Measurements from ENCODE around the gene CRHBP. TPM values are rescaled to one million over a fixed set of nuclear protein-coding genes. Genes with fewer than 3 reads are reported as not detected.
"Not testable (repeated sequence)": the region's sequence is repeated elsewhere in the genome, so short reads cannot be mapped to it uniquely, and the experiment has no call there.

Gene CRHBP
- polyA plus RNA-seq, 2 of the 4 experiments (the other 2 are of a cell fraction) = not detected

- no peak overlapping the region for H3K4me3 ChIP-seq
- ATAC-seq = no peak
- H3K9me3 ChIP-seq = no peaks in the 10 kb centered on the region
- no peak for FAIRE-seq
- ChIA-PET POLR2A (interaction anchor here (0.6 kb wide), 1 partner anchor 15 kb away, joined by 3 read pairs; no protein-coding TSS in a partner anchor), CTCF (interaction anchor here (1.4 kb wide), 1 partner anchor 19 kb away, joined by 3 read pairs; no protein-coding TSS in a partner anchor)
- H3K4me2 ChIP-seq = no peak overlapping the region
- H3K27ac ChIP-seq = no peak overlapping the region
- TF ChIP-seq FOXS1 (CRISPR knock-in tag; IDR thresholded peaks at IDR 0.05) = no peak
- no peak for TF ChIP-seq RFX5 (IDR thresholded peaks at IDR 0.05)
- TF ChIP-seq JUN (IDR thresholded peaks at IDR 0.05) = no peak
- TF ChIP-seq MAFK (IDR thresholded peaks at IDR 0.05; ENCODE audit: partially characterized antibody) = no peak
- DNase-seq (ENCODE audit: low read depth in 1 of 2, low spot score in 1 of 2) = no peak
- no peaks in the 10 kb centered on the region for H3K4me1 ChIP-seq
- 45% methylated on average over 2 of the region's 2 CpGs for WGBS (ENCODE audit: missing lambda C conversion rate)
Measured at GRCh38 chr5:76982450-76982849, 29.6 kb downstream of the CRHBP start.

- ChIA-PET POLR2A (no interaction called here), CTCF (no interaction called here)
- FAIRE-seq (no peak), DNase-seq (ENCODE audit: low read depth in 1 of 2, low spot score in 1 of 2) (peak in 1 of 2 experiments; percentile 10), ATAC-seq (no peak; a peak in 1 of 6 replicates)
- H3K4me3 ChIP-seq = no peak overlapping the region
- no peaks in the 10 kb centered on the region for H3K4me1 ChIP-seq
- TF ChIP-seq EP300 (IDR thresholded peaks at IDR 0.05) (no peak), SMC3 (IDR thresholded peaks at IDR 0.05) (no peak), HOXA7 (CRISPR knock-in tag; IDR thresholded peaks at IDR 0.05) (no peak), GATA3 (IDR thresholded peaks at IDR 0.05; ENCODE audit: borderline replicate concordance) (no peak), MYC (IDR thresholded peaks at IDR 0.05; ENCODE audit: borderline replicate concordance, low read length) (no peak)
- 76% methylated on average over 3 of the region's 3 CpGs for WGBS (ENCODE audit: missing lambda C conversion rate)
- H3K4me2 ChIP-seq = no peak overlapping the region
- no peaks in the 10 kb centered on the region for H3K9me3 ChIP-seq
- H3K27ac ChIP-seq = no peak overlapping the region
Measured at GRCh38 chr5:76983468-76983867, 30.6 kb downstream of the CRHBP start.

GRCh38 chr5:76986825-76987526 lies 34.1 kb downstream of the CRHBP start:
- DNase-seq (ENCODE audit: low read depth in 1 of 2, low spot score in 1 of 2) = no peak
- FAIRE-seq = no peak
- CTCF ChIA-PET = interaction anchor here (0.8 to 2.2 kb wide), 2 partner anchors 10 to 14 kb away, joined by 3 to 9 read pairs; no protein-coding TSS in a partner anchor
- no peak for ATAC-seq
- no peaks in the 10 kb centered on the region for H3K4me1 ChIP-seq
- H3K27ac ChIP-seq = no peak overlapping the region
- POLR2A ChIA-PET = no interaction called here
- H3K4me3 ChIP-seq = no peak overlapping the region
- H3K9me3 ChIP-seq = no peaks in the 10 kb centered on the region
- no peak for TF ChIP-seq RARB (CRISPR knock-in tag; IDR thresholded peaks at IDR 0.05)
- no peak for TF ChIP-seq BCL3 (IDR thresholded peaks at IDR 0.05)
- no peak for TF ChIP-seq HOXB13 (CRISPR knock-in tag; IDR thresholded peaks at IDR 0.05; ENCODE audit: low read depth)
- no peak for TF ChIP-seq POLR2A (IDR thresholded peaks at IDR 0.05; ENCODE audit: low read length)
- no peak for TF ChIP-seq BHLHE40 (IDR thresholded peaks at IDR 0.05; ENCODE audit: low read depth, low read length)
- TF ChIP-seq PHF8 (IDR thresholded peaks at IDR 0.05; ENCODE audit: borderline replicate concordance, low read depth) = no peak
- WGBS (ENCODE audit: missing lambda C conversion rate) = 88% methylated on average over 6 of the region's 6 CpGs
- no peak overlapping the region for H3K4me2 ChIP-seq

GRCh38 chr5:76990899-76991459 lies 38.1 kb downstream of the CRHBP start:
- Histone ChIP-seq H3K9me3 (no peaks in the 10 kb centered on the region), H3K4me3 (no peak overlapping the region), H3K4me2 (no peak overlapping the region), H3K4me1 (peaks cover 4% of the 10 kb centered on the region; the same call in 2 of the 3 replicates), H3K27ac (no peak overlapping the region)
- ATAC-seq = no peak; a peak in 1 of 6 replicates
- no peak for FAIRE-seq
- no peak for DNase-seq (ENCODE audit: low read depth in 1 of 2, low spot score in 1 of 2)
- CTCF ChIA-PET = no interaction called here
- TF ChIP-seq MAFK (IDR thresholded peaks at IDR 0.05; ENCODE audit: partially characterized antibody) = no peak
- no peak for TF ChIP-seq BCL3 (IDR thresholded peaks at IDR 0.05)
- no peak for TF ChIP-seq HDAC2 (IDR thresholded peaks at IDR 0.05)
- TF ChIP-seq ZSCAN20 (CRISPR knock-in tag; IDR thresholded peaks at IDR 0.05) = no peak
- TF ChIP-seq RNF2 (IDR thresholded peaks at IDR 0.05; ENCODE audit: borderline replicate concordance, low read depth) = no peak
- TF ChIP-seq HOXA7 (CRISPR knock-in tag; IDR thresholded peaks at IDR 0.05) = no peak
- no peak for TF ChIP-seq CBX8 (IDR thresholded peaks at IDR 0.05)
- no peak for TF ChIP-seq SMC3 (IDR thresholded peaks at IDR 0.05)
- no peak for TF ChIP-seq HMGXB4 (CRISPR knock-in tag; IDR thresholded peaks at IDR 0.05; ENCODE audit: borderline replicate concordance)
- no peak for TF ChIP-seq HES2 (IDR thresholded peaks at IDR 0.05)
- POLR2A ChIA-PET = no interaction called here
- WGBS (ENCODE audit: missing lambda C conversion rate) = 25% methylated on average over 5 of the region's 5 CpGs

GRCh38 chr5:76993436-76993835 lies 40.6 kb downstream of the CRHBP start:
- ATAC-seq; H3K4me3 ChIP-seq; DNase-seq (ENCODE audit: low read depth in 1 of 2, low spot score in 1 of 2); H3K9me3 ChIP-seq; H3K4me2 ChIP-seq; FAIRE-seq; H3K4me1 ChIP-seq; H3K27ac ChIP-seq; POLR2A ChIA-PET: not testable (repeated sequence)
- WGBS (ENCODE audit: missing lambda C conversion rate) = 83% methylated on average over 9 of the region's 9 CpGs
- CTCF ChIA-PET = interaction anchor here (1.4 kb wide), 1 partner anchor 23 kb away, joined by 4 read pairs; no protein-coding TSS in a partner anchor
